Spleen (tissue), 11 donors: Measurements from ENCODE around the gene MYOD1. TPM values are rescaled to one million over a fixed set of nuclear protein-coding genes. Genes with fewer than 3 reads are reported as not detected.

Source experiments
- DNase-seq: peaks from one replicate; pipeline ENCODE4 v3.0.0-alpha.2; 2020
- H3K27ac ChIP-seq, 8 donors: fragments of 200-600 bp; sonication (generic) in 7 of 8; 1 replicate in 4 of 8; 2 replicates in 4 of 8; pipeline versions ENCODE4 v1.5.0 to v1.8.0; 2016 to 2021; ENCODE audit warnings: inconsistent platforms in 4 of 8, mild to moderate bottlenecking in 4 of 8, moderate library complexity in 1 of 8
- H3K27me3 ChIP-seq, 7 donors: fragments of 200-600 bp; sonication (generic) in 6 of 7; replicated peaks in 1 of 7; 1 replicate in 4 of 7; 2 replicates in 3 of 7; pipeline versions ENCODE4 v1.5.0 to v1.8.0; 2016 to 2021; ENCODE audit warnings: inconsistent platforms in 3 of 7, mild to moderate bottlenecking in 1 of 7
- H3K36me3 ChIP-seq, 6 donors: fragments of 200-600 bp; sonication (generic) in 5 of 6; 1 replicate in 4 of 6; 2 replicates in 2 of 6; pipeline versions ENCODE4 v1.5.0 to v1.8.0; 2016 to 2021; ENCODE audit warnings: inconsistent platforms in 2 of 6
- H3K4me1 ChIP-seq, 6 donors: fragments of 200-600 bp; sonication (generic) in 5 of 6; 1 replicate in 3 of 6; 2 replicates in 3 of 6; pipeline versions ENCODE4 v1.5.0 to v1.8.0; 2016 to 2021; ENCODE audit warnings: inconsistent platforms in 3 of 6
- H3K4me3 ChIP-seq, 8 donors: fragments of 200-600 bp; sonication (generic) in 7 of 8; 1 replicate in 4 of 8; 2 replicates in 4 of 8; pipeline versions ENCODE4 v1.5.0 to v1.8.0; 2016 to 2021; ENCODE audit warnings: inconsistent platforms in 4 of 8, mild to moderate bottlenecking in 4 of 8, moderate library complexity in 2 of 8
- H3K9me3 ChIP-seq, 8 donors: fragments of 200-600 bp; sonication (generic) in 7 of 8; 1 replicate in 4 of 8; 2 replicates in 4 of 8; pipeline versions ENCODE4 v1.5.0 to v1.8.0; 2016 to 2021; ENCODE audit warnings: inconsistent platforms in 4 of 8
- POLR2A ChIP-seq, 3 donors: fragments of 450-650 bp; IDR thresholded peaks; one replicate each; pipeline ENCODE4 v1.5.1; 2017; ENCODE audit warnings: antibody characterized with exemption in 3 of 3, mild to moderate bottlenecking in 1 of 3
- POLR2AphosphoS5 ChIP-seq, 3 donors: sonication (generic); formaldehyde crosslinking; IDR thresholded peaks; one replicate each; pipeline ENCODE4 v1.5.1; 2017; ENCODE audit warnings: antibody characterized with exemption in 3 of 3
- WGBS, 5 donors: extraction: QIAGEN DNeasy Blood & Tissue Kit in 3 of 5; methylation state at CpG; one replicate each; pipeline versions ENCODE4 v1.1.5 to v1.1.7; 2013 to 2018; 5-methylcytosine and 5-hydroxymethylcytosine counted together
- intact Hi-C: fragments of 100-400 bp; cut with DNase I; formaldehyde crosslinking; loops from one replicate; pipeline ENCODE4 v1.15.0; 2023; ENCODE audit warnings: low total_unique reads
- polyA plus RNA-seq, 3 donors: library from polyadenylated mRNA; stranded (reverse); fragments of 200-250 nt; gene quantifications; one replicate each; pipeline ENCODE4 v1.2.1, GENCODE V29; 2013
- total RNA-seq, 7 donors: library from RNA; depleted of rRNA in 3 of 7; stranded (reverse); fragments of >200 nt in 3 of 7; fragmentation: NEBNext Ultra II Directional in 4 of 7; extraction: Animal tissue kit (Norgen Biotek cat#: 25700) in 4 of 7; gene quantifications; one replicate each; pipeline versions ENCODE4 v1.1.0 to v1.2.1, GENCODE V29; 2016 to 2021
- TF ChIP-seq, protein P1 (sequence below), 11 experiments: fragments of 200-600 bp in 7 of 11; fragments of 450-650 bp in 4 of 11; sonication (generic) in 4 of 11; IDR thresholded peaks in 8 of 11; conservative IDR thresholded peaks in 3 of 11; 1 replicate in 7 of 11; 2 replicates in 4 of 11; pipeline versions ENCODE4 v1.4.0 to v1.8.0; 2016 to 2021; ENCODE audit warnings: antibody characterized with exemption in 11 of 11, inconsistent platforms in 4 of 11, mild to moderate bottlenecking in 1 of 11
- donor health status: healthy with polysubstance abuse.
- donor health status: DM: no; HTN: no; CAD: no; lungs with moderate emphysema.
- donor health status: DM: no; HTN: no; CAD: no.
- donor health status: Bipolar disorder and iron deficiency.
- donor health status: healthy.
- donor health status: DM: no; HTN: no; CAD: no.
- donor health status: DM: yes; HTN: yes; CAD: no.

MYOD1 gene
- total and polyA plus RNA-seq, 10 donors: 0.04 TPM; not detected in 9

DNA sequence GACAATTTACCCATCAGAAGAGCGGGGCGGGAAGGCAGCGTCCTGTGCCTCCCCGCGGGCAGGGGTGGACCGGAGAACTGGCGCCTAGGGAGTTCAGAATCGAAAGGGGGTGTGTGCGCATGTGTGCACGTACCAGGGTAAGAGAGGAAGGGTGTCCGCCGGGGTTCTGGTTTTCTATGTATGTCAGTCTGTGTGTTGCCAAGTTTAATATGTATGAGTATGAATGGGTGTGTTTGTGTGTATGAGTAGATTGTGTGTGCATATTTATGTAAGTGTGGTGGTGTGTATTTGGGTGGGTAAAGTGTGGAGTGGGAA lies 17.2 kb downstream of the MYOD1 start:
- 22 to 44% (median 29%) methylated on average over 12 of the region's 12 CpGs for WGBS, 5 donors
- H3K27me3 ChIP-seq: peaks cover 3 to 98% (median 58%) of the 10 kb centered on the region in 7 donors
- intact Hi-C loops: no loop called here

GRCh38 chr11:17736930-17737817 lies 17.8 kb downstream of the MYOD1 start:
- Histone ChIP-seq H3K27me3 (peaks cover 3 to 95% (median 54%) of the 10 kb centered on the region in 7 donors), H3K27ac (no peak overlapping the region), H3K4me1 (peaks cover 0 to 23% (median 12%) of the 10 kb centered on the region in 6 donors), H3K4me3 (no peak overlapping the region), H3K9me3 (peaks cover 0 to 7% (median 0%) of the 10 kb centered on the region in 8 donors), H3K36me3 (no peaks in the 10 kb centered on the region)
- TF ChIP-seq POLR2AphosphoS5 (IDR thresholded peaks at IDR 0.05) (no peak), POLR2A (IDR thresholded peaks at IDR 0.05) (no peak)
- TF ChIP-seq, protein P1, sequence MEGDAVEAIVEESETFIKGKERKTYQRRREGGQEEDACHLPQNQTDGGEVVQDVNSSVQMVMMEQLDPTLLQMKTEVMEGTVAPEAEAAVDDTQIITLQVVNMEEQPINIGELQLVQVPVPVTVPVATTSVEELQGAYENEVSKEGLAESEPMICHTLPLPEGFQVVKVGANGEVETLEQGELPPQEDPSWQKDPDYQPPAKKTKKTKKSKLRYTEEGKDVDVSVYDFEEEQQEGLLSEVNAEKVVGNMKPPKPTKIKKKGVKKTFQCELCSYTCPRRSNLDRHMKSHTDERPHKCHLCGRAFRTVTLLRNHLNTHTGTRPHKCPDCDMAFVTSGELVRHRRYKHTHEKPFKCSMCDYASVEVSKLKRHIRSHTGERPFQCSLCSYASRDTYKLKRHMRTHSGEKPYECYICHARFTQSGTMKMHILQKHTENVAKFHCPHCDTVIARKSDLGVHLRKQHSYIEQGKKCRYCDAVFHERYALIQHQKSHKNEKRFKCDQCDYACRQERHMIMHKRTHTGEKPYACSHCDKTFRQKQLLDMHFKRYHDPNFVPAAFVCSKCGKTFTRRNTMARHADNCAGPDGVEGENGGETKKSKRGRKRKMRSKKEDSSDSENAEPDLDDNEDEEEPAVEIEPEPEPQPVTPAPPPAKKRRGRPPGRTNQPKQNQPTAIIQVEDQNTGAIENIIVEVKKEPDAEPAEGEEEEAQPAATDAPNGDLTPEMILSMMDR (IDR thresholded peaks at IDR 0.05 in 8 of 11, conservative IDR thresholded peaks at IDR 0.05 in 3 of 11): no peak
- peak; percentile 36 for DNase-seq
- 41 to 54% (median 41%) methylated on average over 15 of the region's 15 CpGs for WGBS, 5 donors
- intact Hi-C loops: no loop called here

More for the DNA sequence above, 17.2 kb downstream of the MYOD1 start:
- Histone ChIP-seq H3K4me1 (peaks cover 0 to 23% (median 12%) of the 10 kb centered on the region in 6 donors), H3K27ac (no peak overlapping the region), H3K36me3 (no peaks in the 10 kb centered on the region), H3K9me3 (peaks cover 0 to 7% (median 0%) of the 10 kb centered on the region in 8 donors), H3K4me3 (no peak overlapping the region)
- no peak for DNase-seq
- TF ChIP-seq, protein P1 (IDR thresholded peaks at IDR 0.05 in 8 of 11, conservative IDR thresholded peaks at IDR 0.05 in 3 of 11): no peak
- TF ChIP-seq POLR2AphosphoS5 (IDR thresholded peaks at IDR 0.05) (no peak), POLR2A (IDR thresholded peaks at IDR 0.05) (no peak)

DNA sequence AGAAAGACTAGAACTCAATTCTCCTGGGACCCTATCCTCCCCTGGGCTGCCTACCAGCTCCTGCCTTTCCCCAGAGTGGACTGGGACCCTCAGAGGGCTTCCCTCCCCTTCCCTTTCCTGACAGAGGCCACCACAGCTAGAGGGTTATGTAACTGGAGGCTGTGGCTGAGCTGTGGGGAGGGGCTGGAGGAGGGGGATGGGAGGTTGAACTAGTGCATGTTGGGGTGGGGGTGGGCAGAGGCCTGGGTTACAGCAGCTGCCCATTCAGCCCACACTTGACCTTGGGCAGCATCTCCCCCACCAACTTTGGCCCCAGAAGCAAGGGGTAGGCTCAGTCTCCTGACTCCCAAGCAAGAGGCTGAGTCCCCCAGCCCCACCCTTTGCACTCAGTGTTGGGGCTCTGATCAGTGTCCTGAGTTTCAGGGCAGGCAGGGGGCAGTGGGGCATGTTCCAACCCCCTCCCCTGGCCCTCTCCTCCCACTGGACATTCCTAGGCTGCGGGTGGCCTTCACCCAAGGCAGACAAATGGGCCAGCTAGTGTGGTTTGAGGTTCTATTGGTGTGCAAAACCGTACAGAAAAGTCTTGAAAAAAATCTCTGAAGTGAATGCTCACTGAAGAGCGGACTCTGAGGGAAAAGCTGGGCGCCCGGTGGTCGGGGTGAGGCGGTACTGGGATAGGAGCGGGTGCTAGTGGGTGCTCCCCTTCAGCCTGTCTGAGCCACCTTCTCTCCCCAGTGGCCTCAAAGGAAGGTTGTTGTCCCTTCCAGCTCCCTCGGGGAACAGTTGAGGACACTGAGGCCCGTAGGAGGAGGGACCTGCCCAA lies 19.0 kb downstream of the MYOD1 start:
- no peak for TF ChIP-seq POLR2AphosphoS5 (IDR thresholded peaks at IDR 0.05)
- TF ChIP-seq, protein P1 (IDR thresholded peaks at IDR 0.05 in 8 of 11, conservative IDR thresholded peaks at IDR 0.05 in 3 of 11): no peak
- TF ChIP-seq POLR2A (IDR thresholded peaks at IDR 0.05): no peak
- 40 to 48% (median 47%) methylated on average over 10 of the region's 10 CpGs for WGBS, 5 donors
- Histone ChIP-seq H3K9me3 (peaks cover 0 to 7% (median 0%) of the 10 kb centered on the region in 8 donors), H3K36me3 (no peaks in the 10 kb centered on the region), H3K27ac (no peak overlapping the region), H3K27me3 (peaks cover 3 to 85% (median 54%) of the 10 kb centered on the region in 7 donors), H3K4me3 (no peak overlapping the region), H3K4me1 (peaks cover 0 to 23% (median 12%) of the 10 kb centered on the region in 6 donors)
- peak; percentile 43 for DNase-seq
- intact Hi-C loops: no loop called here
